ENCODE results near the gene MYZAP.
A peak's percentile ranks its signal among the peaks of the same experiment; 100 is the strongest.

MYZAP gene

DNA sequence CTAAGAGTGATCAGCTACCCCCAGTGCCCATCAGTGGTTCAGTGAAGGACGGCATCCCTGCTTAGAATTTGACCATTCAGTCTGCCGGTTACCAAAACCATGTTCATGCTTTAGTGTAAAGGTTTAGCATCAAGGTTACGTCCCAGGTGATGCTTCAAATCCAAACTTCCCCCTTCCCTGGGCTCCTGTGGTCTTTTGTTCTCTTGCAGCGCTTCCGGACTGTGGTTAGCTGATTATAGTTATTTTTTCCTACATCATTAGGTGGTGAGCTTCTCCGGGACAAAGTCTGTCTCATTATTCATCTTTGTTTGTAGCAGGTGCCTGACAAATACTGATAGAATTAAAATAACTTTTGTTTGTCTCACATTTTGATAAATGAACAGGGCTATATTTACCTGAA, 28.3 kb upstream of the MYZAP start:
- no peak for DNase-seq (ENCODE audit: low read depth)

DNA sequence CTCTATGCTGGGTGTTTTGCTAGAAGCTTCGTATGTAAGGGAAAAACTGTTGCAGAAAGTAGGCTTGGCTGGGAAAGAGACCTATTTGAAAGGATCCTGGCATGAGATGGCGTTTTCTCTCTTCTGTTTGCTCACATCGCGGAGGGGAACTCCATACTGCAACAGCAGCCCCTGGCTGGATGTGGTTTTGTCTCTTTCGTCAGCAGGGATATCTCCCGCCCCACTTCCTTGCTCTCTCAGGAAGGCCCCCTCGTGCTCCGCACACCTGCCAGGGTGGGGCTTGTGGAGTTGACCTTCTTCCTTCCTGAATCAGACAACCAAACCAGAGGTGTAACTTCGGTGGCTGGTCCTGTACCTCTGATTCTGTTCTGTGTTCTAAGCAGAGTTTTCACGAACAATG, 26.4 kb upstream of the MYZAP start:
- no peak for DNase-seq (ENCODE audit: low read depth)

DNA sequence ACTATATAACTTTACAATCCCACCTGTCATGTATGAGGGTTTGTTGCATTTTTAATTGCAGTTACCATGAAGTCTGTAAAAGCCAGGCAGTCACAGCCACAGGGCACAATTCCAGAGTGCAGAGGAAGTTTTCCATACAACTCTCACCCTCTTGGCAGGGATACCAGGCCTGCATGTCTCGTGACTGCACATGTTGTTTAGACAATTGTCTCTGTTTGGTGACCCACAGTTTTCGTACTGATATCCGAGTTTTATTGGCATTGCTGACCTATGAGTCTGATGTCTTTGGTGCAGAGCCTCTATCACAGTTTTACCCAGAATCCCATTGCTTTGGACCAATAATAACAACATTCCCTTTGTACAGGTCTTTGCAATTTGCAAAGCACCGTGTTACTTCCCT, 24.9 kb upstream of the MYZAP start:
- DNase-seq (ENCODE audit: low read depth), result no peak

GRCh38 chr15:57567891-57568290, 23.8 kb upstream of the MYZAP start:
- no peak for DNase-seq (ENCODE audit: low read depth)

DNA sequence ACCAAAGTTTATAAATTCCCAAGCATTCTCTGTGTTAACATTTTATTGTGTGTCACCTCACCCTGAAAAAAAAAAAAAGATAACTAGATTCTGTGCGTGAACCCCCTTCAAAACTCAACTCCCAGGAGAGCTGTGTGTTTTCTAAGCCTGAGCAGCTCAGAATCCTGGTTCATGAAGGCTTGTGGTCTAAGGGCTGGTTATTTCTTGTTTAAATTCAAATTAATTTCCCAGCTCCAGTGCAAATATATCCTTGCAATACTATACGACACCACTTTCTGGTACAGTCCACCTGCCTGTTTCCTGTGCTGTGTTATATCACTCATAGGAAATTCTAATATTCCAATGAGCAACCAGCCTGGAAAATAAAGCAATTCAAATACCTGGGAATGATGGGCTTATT, 23.4 kb upstream of the MYZAP start:
- no peak for DNase-seq (ENCODE audit: low read depth)

GRCh38 chr15:57570340-57570739, 21.4 kb upstream of the MYZAP start:
- DNase-seq (ENCODE audit: low read depth), result no peak

- DNase-seq (ENCODE audit: low read depth), result peak; percentile 38
These were observed 20.7 kb upstream of the MYZAP start for GRCh38 chr15:57570994-57571393.

DNA sequence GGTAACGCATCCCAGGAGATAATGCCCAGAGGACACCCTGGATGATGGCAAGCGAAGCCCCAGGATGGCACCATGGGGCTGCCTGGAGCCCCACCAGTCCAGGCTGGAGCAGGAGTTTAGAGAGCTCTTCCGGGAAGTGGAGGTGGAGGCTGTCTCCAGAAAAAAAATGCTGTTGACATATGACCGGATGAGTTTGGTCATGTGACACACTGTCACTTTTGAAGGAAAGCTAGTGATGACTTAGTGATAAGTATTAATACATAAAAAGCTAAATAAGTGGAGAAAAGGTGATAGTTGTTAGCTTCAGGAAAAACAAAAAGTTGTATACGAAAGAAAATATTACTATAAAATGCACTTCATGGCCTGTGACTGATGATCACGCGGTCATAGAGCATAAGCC, 20.0 kb upstream of the MYZAP start:
- DNase-seq (ENCODE audit: low read depth), result no peak

DNA sequence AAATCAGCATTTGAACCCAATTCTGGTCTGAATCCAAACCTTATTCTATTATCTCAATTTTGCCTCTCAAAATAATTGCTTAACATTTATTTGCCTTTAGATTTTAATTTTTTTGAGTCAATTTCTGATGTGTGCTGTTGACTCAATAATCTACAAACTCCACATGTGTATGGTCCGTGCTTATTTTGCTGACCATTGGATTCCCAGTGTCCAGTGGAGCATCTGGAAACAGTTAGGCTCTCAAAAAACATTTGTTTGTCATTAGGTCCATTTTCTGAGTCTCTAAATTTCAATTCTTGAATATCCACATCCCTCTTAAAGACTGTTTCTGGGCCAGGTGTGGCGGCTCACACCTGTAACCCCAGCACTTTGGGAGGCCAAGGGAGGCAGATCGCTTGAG, 19.2 kb upstream of the MYZAP start:
- DNase-seq (ENCODE audit: low read depth), result peak; percentile 27

- DNase-seq (ENCODE audit: low read depth), result no peak
These were observed 18.6 kb upstream of the MYZAP start for GRCh38 chr15:57573151-57573550.

- no peak for DNase-seq (ENCODE audit: low read depth)
These were observed 16.3 kb upstream of the MYZAP start for GRCh38 chr15:57575363-57575762.

GRCh38 chr15:57578288-57578900, 13.3 kb upstream of the MYZAP start:
- no peak for DNase-seq (ENCODE audit: low read depth)

GRCh38 chr15:57580428-57580827, 11.3 kb upstream of the MYZAP start:
- no peak for DNase-seq (ENCODE audit: low read depth)

- DNase-seq (ENCODE audit: low read depth), result no peak
These were observed 10.8 kb upstream of the MYZAP start for GRCh38 chr15:57580866-57581265.

GRCh38 chr15:57582090-57582489, 9.6 kb upstream of the MYZAP start:
- no peak for DNase-seq (ENCODE audit: low read depth)

- DNase-seq (ENCODE audit: low read depth), result no peak
These were observed 8.4 kb upstream of the MYZAP start for GRCh38 chr15:57583282-57583681.

- DNase-seq (ENCODE audit: low read depth), result no peak
These were observed 8.0 kb upstream of the MYZAP start for GRCh38 chr15:57583720-57584119.

GRCh38 chr15:57586661-57587424, 4.9 kb upstream of the MYZAP start:
- DNase-seq (ENCODE audit: low read depth), result no peak

DNA sequence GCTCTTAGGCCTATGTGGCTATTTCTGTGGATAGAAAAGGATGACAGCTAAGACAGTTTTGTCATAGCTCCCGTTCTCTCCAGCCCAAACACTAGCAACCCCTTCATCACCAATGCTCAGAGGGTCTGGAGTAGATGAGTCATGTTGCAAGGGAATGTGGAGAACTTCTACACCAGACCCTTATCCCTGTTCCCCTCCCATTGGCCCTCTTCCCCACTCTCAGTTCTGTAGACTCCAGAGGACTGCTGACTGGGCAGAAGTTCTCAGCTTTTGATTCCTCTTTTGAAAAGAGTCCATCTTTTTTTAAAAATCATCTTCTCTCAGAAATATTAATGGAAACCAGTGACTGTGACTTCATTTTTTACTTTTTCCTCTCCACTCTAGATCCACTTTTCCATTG, 2.4 kb upstream of the MYZAP start:
- no peak for DNase-seq (ENCODE audit: low read depth)

DNA sequence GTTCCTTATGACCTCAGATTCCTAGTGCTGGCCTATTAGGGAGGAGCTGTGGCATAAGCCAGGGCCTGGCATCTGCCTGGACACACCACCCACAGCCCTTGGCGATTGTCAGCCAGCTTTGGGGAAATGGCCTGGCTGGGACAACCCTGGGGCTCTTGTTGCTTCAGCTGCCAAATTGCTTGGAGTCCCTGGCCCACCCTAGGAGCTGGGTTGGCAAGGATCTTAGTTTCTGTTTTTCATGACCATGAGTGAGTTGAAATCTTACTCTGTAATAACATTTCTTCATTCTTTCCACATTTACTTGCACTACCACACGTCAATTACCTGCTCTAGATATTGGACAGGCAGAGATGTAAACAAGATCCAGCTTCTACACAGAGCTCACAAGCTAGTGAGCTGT, 1.9 kb upstream of the MYZAP start:
- no peak for DNase-seq (ENCODE audit: low read depth)

DNA sequence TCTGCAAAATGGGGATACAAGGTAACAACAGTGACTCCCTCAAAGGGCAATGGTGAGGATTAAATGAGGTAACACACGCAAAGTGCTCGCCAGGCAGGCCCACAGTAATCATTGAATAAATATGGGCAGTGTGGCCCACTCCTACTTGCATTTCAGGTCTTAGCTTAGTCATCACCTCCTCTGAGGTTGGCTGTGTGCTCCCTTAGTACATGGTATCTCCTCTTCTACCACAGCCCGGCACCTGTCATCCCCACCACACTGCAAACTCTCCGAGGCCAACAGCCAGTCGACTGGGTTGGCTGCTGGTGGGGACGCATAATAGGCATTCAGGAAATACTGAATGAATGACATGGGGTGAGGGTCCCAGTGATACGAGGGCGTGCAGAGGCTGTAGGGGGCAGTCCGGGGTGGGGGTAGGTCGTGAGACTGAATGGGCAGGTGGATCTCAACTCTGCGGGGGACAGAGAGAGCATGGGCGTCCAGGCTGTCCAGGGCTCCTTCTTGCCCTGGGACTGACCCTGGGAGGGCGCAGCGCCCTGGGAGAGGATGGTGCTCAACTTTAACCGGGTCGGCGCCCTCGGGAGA, 375 bp upstream of the MYZAP start:
- no peak for DNase-seq (ENCODE audit: low read depth)

- no peak for DNase-seq (ENCODE audit: low read depth)
These were observed 722 bp downstream of the MYZAP start for GRCh38 chr15:57592426-57592825.

DNA sequence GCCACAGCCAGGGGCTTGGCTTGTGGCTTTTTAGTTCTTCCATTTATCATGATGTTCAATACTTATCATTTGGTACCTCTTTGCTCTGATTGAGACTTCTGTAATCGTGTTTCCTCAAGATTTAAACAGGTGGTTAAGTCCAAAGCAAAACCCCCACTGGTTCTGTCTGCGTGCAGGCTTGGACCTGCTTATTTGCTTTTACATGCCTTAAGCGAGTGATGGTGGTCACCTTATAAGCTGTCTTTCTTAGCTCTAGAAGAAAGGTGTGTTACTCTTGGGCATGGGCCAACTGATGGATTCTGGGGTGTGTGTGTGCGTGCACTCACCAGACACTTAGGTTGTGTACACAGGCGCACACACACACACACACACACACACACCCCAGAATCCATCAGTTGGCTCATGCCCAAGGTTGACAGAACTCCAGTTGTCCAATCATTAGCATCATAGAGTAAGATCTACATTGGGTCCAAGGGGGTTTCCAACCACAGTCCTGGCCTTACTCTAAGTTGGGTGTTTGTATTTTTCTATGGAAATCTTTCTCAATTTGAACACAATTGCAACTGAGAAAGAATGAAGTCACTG, 1.2 kb downstream of the MYZAP start:
- no peak for DNase-seq (ENCODE audit: low read depth)
